GM21717 (cell line): Measurements from ENCODE around the gene RAP1B.

Source experiments
- ATAC-seq: cut with Tn5 transposase; IDR thresholded peaks from one replicate; pipeline ENCODE4 v1.9.1; 2021; ENCODE audit warnings: mild to moderate bottlenecking, moderate library complexity; ENCODE audit not compliant: unreplicated experiment

The RAP1B gene

GRCh38 chr12:68686595-68687521, 76.2 kb downstream of the RAP1B start, which contains the start of gene NUP107:
TSS of gene NUP107 (plus strand) at chr12:68686978. CDS start at chr12:68687066, 88 bp downstream.
- ATAC-seq = peak; percentile 87

- ATAC-seq = no peak
Measured at GRCh38 chr12:68695454-68695853, 84.8 kb downstream of the RAP1B start.

GRCh38 chr12:68699486-68699885, 88.8 kb downstream of the RAP1B start:
- no peak for ATAC-seq
